ENCODE data around the gene GOT1. TPM values are rescaled to one million over a fixed set of nuclear protein-coding genes. Genes with fewer than 3 reads are reported as not detected.

The GOT1 gene
- total and polyA plus RNA-seq, 10 of the 15 experiments (the other 5 are each of a cell fraction or from before 2014, with no cell fraction given), result 32.5 to 67.5 (median 50.3) TPM

GRCh38 chr10:99369551-99369950 is 60.9 kb downstream of the GOT1 start:
- CTCF ChIA-PET, result interaction anchor here (1.7 kb wide), 1 partner anchor 66 kb away, joined by 4 read pairs; no protein-coding TSS in a partner anchor
- intact Hi-C loops (cut with micrococcal nuclease; ENCODE audit: unreplicated experiment), result no loop called here
- no peak for FAIRE-seq
- TF ChIP-seq GABPA (IDR thresholded peaks at IDR 0.05; ENCODE audit: low read depth) (no peak), SMAD5 (IDR thresholded peaks at IDR 0.05; ENCODE audit: low read depth) (no peak), STAT1 (conservative IDR thresholded peaks at IDR 0.05) (no peak), NR2C2 (IDR thresholded peaks at IDR 0.05; ENCODE audit: borderline replicate concordance, control insufficient read depth, insufficient read length, low read depth) (no peak), HDGF (IDR thresholded peaks at IDR 0.05) (no peak), LARP7 (IDR thresholded peaks at IDR 0.05) (no peak), ZNF622 (IDR thresholded peaks at IDR 0.05) (no peak), TBL1XR1 (IDR thresholded peaks at IDR 0.05; ENCODE audit: low read depth, low read length) (no peak), CEBPZ (IDR thresholded peaks at IDR 0.05; ENCODE audit: low read depth, low read length) (no peak), ZNF274 (IDR thresholded peaks at IDR 0.05; ENCODE audit: insufficient read depth, insufficient read length) (no peak), CHD2 (IDR thresholded peaks at IDR 0.05; ENCODE audit: borderline replicate concordance, low read depth, low read length) (no peak), DPF2 (IDR thresholded peaks at IDR 0.05) (no peak), ATF2 (IDR thresholded peaks at IDR 0.05; ENCODE audit: low read length) (no peak), CREM (IDR thresholded peaks at IDR 0.05; ENCODE audit: low read depth) (no peak), NFYB (IDR thresholded peaks at IDR 0.05; ENCODE audit: insufficient read depth, low read depth, low read length) (no peak)
- TF ChIP-seq, protein P1, sequence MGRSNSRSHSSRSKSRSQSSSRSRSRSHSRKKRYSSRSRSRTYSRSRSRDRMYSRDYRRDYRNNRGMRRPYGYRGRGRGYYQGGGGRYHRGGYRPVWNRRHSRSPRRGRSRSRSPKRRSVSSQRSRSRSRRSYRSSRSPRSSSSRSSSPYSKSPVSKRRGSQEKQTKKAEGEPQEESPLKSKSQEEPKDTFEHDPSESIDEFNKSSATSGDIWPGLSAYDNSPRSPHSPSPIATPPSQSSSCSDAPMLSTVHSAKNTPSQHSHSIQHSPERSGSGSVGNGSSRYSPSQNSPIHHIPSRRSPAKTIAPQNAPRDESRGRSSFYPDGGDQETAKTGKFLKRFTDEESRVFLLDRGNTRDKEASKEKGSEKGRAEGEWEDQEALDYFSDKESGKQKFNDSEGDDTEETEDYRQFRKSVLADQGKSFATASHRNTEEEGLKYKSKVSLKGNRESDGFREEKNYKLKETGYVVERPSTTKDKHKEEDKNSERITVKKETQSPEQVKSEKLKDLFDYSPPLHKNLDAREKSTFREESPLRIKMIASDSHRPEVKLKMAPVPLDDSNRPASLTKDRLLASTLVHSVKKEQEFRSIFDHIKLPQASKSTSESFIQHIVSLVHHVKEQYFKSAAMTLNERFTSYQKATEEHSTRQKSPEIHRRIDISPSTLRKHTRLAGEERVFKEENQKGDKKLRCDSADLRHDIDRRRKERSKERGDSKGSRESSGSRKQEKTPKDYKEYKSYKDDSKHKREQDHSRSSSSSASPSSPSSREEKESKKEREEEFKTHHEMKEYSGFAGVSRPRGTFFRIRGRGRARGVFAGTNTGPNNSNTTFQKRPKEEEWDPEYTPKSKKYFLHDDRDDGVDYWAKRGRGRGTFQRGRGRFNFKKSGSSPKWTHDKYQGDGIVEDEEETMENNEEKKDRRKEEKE (IDR thresholded peaks at IDR 0.05), result no peak
- TF ChIP-seq, protein P2, sequence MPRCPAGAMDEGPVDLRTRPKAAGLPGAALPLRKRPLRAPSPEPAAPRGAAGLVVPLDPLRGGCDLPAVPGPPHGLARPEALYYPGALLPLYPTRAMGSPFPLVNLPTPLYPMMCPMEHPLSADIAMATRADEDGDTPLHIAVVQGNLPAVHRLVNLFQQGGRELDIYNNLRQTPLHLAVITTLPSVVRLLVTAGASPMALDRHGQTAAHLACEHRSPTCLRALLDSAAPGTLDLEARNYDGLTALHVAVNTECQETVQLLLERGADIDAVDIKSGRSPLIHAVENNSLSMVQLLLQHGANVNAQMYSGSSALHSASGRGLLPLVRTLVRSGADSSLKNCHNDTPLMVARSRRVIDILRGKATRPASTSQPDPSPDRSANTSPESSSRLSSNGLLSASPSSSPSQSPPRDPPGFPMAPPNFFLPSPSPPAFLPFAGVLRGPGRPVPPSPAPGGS (IDR thresholded peaks at IDR 0.05; ENCODE audit: borderline replicate concordance, insufficient read depth, low read depth, low read length, poor library complexity, severe bottlenecking), result no peak

More at GRCh38 chr10:99369551-99369950, 60.9 kb downstream of the GOT1 start:
- no peaks in the 10 kb centered on the region for H3K79me2 ChIP-seq (ENCODE audit: control insufficient read depth, insufficient read depth, low read length)
- H3K27ac ChIP-seq (ENCODE audit: control insufficient read depth, insufficient read depth), result no peak overlapping the region
- 28% methylated on average over 3 of the region's 3 CpGs for WGBS (ENCODE audit: insufficient coverage, insufficient replicate concordance, low lambda C conversion rate, missing lambda C conversion rate)
- ChIA-PET RAD21 (ENCODE audit: unreplicated experiment) (no interaction called here), SMC1A (ENCODE audit: uncharacterized antibody, unreplicated experiment) (no interaction called here), POLR2A (interaction anchor here (0.6 kb wide), 1 partner anchor 927 kb away, joined by 3 read pairs; no protein-coding TSS in a partner anchor)
- H3K4me1 ChIP-seq (ENCODE audit: control insufficient read depth, insufficient read depth, low read length), result no peaks in the 10 kb centered on the region
- H3K9ac ChIP-seq (ENCODE audit: control insufficient read depth, insufficient read depth, low read length), result no peak overlapping the region
- no peaks in the 10 kb centered on the region for H3K36me3 ChIP-seq (ENCODE audit: control insufficient read depth in 2 of 2, insufficient read depth in 2 of 2, low read length in 1 of 2)
- H4K20me1 ChIP-seq (ENCODE audit: control insufficient read depth, insufficient read depth), result peaks cover 4% of the 10 kb centered on the region
- BruUV-seq (replicated peaks), result no TSS peak
- DNase-seq (ENCODE audit: low read depth, low spot score), result no peak
- no peak overlapping the region for H2AFZ ChIP-seq (ENCODE audit: control insufficient read depth, low read depth, low read length)
- no peak overlapping the region for H3K4me2 ChIP-seq (ENCODE audit: control insufficient read depth, insufficient read depth)
- in situ Hi-C loops (cut with MboI), result no loop called here
- ATAC-seq, result no peak
- no peaks in the 10 kb centered on the region for H3K9me3 ChIP-seq (replicated peaks; ENCODE audit: control insufficient read depth, insufficient read depth, low read length)
- H3K4me3 ChIP-seq, result no peak overlapping the region
- peaks cover 0 to 13% of the 10 kb centered on the region in 2 experiments; a peak in 2 of 4 replicates for H3K27me3 ChIP-seq (replicated peaks in 1 of 2; ENCODE audit: control insufficient read depth in 2 of 2, insufficient read depth in 2 of 2, low read length in 1 of 2)

Measured in GM12878 (cell line).